ENCODE data around the gene APOF. TPM values are rescaled to one million over a fixed set of nuclear protein-coding genes. Genes with fewer than 3 reads are reported as not detected.

Gene APOF
- total and polyA plus RNA-seq, 4 donors: 0.50 TPM; not detected in 3

GRCh38 chr12:56375598-56376434 is 13.2 kb upstream of the APOF start:
- H3K9me3 ChIP-seq (ENCODE audit: control insufficient read depth, low read length): no peaks in the 10 kb centered on the region
- DNase-seq (peak in 1 of 2 donors; percentile 42), ATAC-seq (ENCODE audit: low FRiP score) (no peak)
- WGBS, 2 donors: 61 to 65% methylated on average over 11 of the region's 11 CpGs
- H3K27me3 ChIP-seq (ENCODE audit: control insufficient read depth in 1 of 2, insufficient read depth in 2 of 2, low read length in 1 of 2): no peaks in the 10 kb centered on the region
- H3K4me3 ChIP-seq (ENCODE audit: low read length in 2 of 2): no peak overlapping the region
- intact Hi-C loops (cut with DNase I): no loop called here
- H3K36me3 ChIP-seq (ENCODE audit: control insufficient read depth in 1 of 2, insufficient read depth in 2 of 2, low read length in 1 of 2): no peaks in the 10 kb centered on the region
- no peaks in the 10 kb centered on the region for H3K4me1 ChIP-seq (ENCODE audit: control insufficient read depth in 1 of 2, insufficient read depth in 2 of 2, low read length in 2 of 2)
- no peak overlapping the region for H3K27ac ChIP-seq (ENCODE audit: low read depth in 1 of 2, low read length in 2 of 2)

- Histone ChIP-seq H3K27me3 (ENCODE audit: control insufficient read depth in 1 of 2, insufficient read depth in 2 of 2, low read length in 1 of 2) (no peaks in the 10 kb centered on the region), H3K27ac (ENCODE audit: low read depth in 1 of 2, low read length in 2 of 2) (no peak overlapping the region), H3K4me1 (ENCODE audit: control insufficient read depth in 1 of 2, insufficient read depth in 2 of 2, low read length in 2 of 2) (no peaks in the 10 kb centered on the region), H3K36me3 (ENCODE audit: control insufficient read depth in 1 of 2, insufficient read depth in 2 of 2, low read length in 1 of 2) (no peaks in the 10 kb centered on the region), H3K4me3 (ENCODE audit: low read length in 2 of 2) (no peak overlapping the region), H3K9me3 (ENCODE audit: control insufficient read depth, low read length) (no peaks in the 10 kb centered on the region)
- DNase-seq (peak in 1 of 2 donors; percentile 16), ATAC-seq (ENCODE audit: low FRiP score) (no peak)
- intact Hi-C loops (cut with DNase I): no loop called here
- 67 to 73% methylated on average over 7 of the region's 7 CpGs for WGBS, 2 donors
Observed at GRCh38 chr12:56374726-56375597, 12.3 kb upstream of the APOF start.

GRCh38 chr12:56373515-56373914 is 10.9 kb upstream of the APOF start:
- H3K9me3 ChIP-seq (ENCODE audit: control insufficient read depth, low read length): no peaks in the 10 kb centered on the region
- 95 to 97% methylated on average over 1 of the region's 1 CpG for WGBS, 2 donors
- H3K27me3 ChIP-seq (ENCODE audit: control insufficient read depth in 1 of 2, insufficient read depth in 2 of 2, low read length in 1 of 2): no peaks in the 10 kb centered on the region
- intact Hi-C loops (cut with DNase I): no loop called here
- no peaks in the 10 kb centered on the region for H3K4me1 ChIP-seq (ENCODE audit: control insufficient read depth in 1 of 2, insufficient read depth in 2 of 2, low read length in 2 of 2)
- H3K4me3 ChIP-seq (ENCODE audit: low read length in 2 of 2): no peak overlapping the region
- no peaks in the 10 kb centered on the region for H3K36me3 ChIP-seq (ENCODE audit: control insufficient read depth in 1 of 2, insufficient read depth in 2 of 2, low read length in 1 of 2)
- DNase-seq: no peak
- H3K27ac ChIP-seq (ENCODE audit: low read depth in 1 of 2, low read length in 2 of 2): no peak overlapping the region
- ATAC-seq (ENCODE audit: low FRiP score): no peak

GRCh38 chr12:56366948-56367347 is 4.3 kb upstream of the APOF start:
- intact Hi-C loops (cut with DNase I): loop anchor here in 1 of 2 donors (10.0 kb wide), 1 partner anchor 98 kb away; the partner anchor contains the start of gene SPRYD4
- no peak overlapping the region for H3K4me3 ChIP-seq (ENCODE audit: low read length in 2 of 2)
- WGBS, 2 donors: 79 to 82% methylated on average over 3 of the region's 3 CpGs
- no peaks in the 10 kb centered on the region for H3K4me1 ChIP-seq (ENCODE audit: control insufficient read depth in 1 of 2, insufficient read depth in 2 of 2, low read length in 2 of 2)
- no peak overlapping the region for H3K27ac ChIP-seq (ENCODE audit: low read depth in 1 of 2, low read length in 2 of 2)
- no peaks in the 10 kb centered on the region for H3K9me3 ChIP-seq (ENCODE audit: control insufficient read depth, low read length)
- no peaks in the 10 kb centered on the region for H3K27me3 ChIP-seq (ENCODE audit: control insufficient read depth in 1 of 2, insufficient read depth in 2 of 2, low read length in 1 of 2)
- DNase-seq (no peak), ATAC-seq (ENCODE audit: low FRiP score) (no peak)
- no peaks in the 10 kb centered on the region for H3K36me3 ChIP-seq (ENCODE audit: control insufficient read depth in 1 of 2, insufficient read depth in 2 of 2, low read length in 1 of 2)

- Histone ChIP-seq H3K4me1 (ENCODE audit: control insufficient read depth in 1 of 2, insufficient read depth in 2 of 2, low read length in 2 of 2) (no peaks in the 10 kb centered on the region), H3K27me3 (ENCODE audit: control insufficient read depth in 1 of 2, insufficient read depth in 2 of 2, low read length in 1 of 2) (no peaks in the 10 kb centered on the region), H3K9me3 (ENCODE audit: control insufficient read depth, low read length) (no peaks in the 10 kb centered on the region), H3K36me3 (ENCODE audit: control insufficient read depth in 1 of 2, insufficient read depth in 2 of 2, low read length in 1 of 2) (no peaks in the 10 kb centered on the region), H3K4me3 (ENCODE audit: low read length in 2 of 2) (no peak overlapping the region), H3K27ac (ENCODE audit: low read depth in 1 of 2, low read length in 2 of 2) (no peak overlapping the region)
- DNase-seq (no peak), ATAC-seq (ENCODE audit: low FRiP score) (no peak)
- intact Hi-C loops (cut with DNase I): loop anchor here in 1 of 2 donors (10.0 kb wide), 1 partner anchor 103 kb away; the partner anchor contains the start of gene SPRYD4
- WGBS, 2 donors: 82 to 85% methylated on average over 8 of the region's 8 CpGs
Observed at GRCh38 chr12:56361487-56362129, 1.0 kb downstream of the APOF start.

GRCh38 chr12:56359851-56360767 is 2.5 kb downstream of the APOF start, which contains the start of gene STAT2:
TSS of gene STAT2 (minus strand) at chr12:56360107. CDS start at chr12:56356571, 3,536 bp downstream.
- intact Hi-C loops (cut with DNase I): loop anchor here in 1 of 2 donors (10.0 kb wide), 1 partner anchor 105 kb away; the partner anchor contains the start of gene SPRYD4
- WGBS, 2 donors: 0 to 1% methylated on average over 54 of the region's 54 CpGs

GRCh38 chr12:56358836-56359532 is 3.7 kb downstream of the APOF start:
- WGBS, 2 donors: 0 to 16% methylated on average over 1 of the region's 1 CpG
- DNase-seq (no peak), ATAC-seq (ENCODE audit: low FRiP score) (no peak)
- peak overlapping the region in 1 of 2 donors; percentile 34 for H3K27ac ChIP-seq (ENCODE audit: low read depth in 1 of 2, low read length in 2 of 2)
- H3K4me3 ChIP-seq (ENCODE audit: low read length in 2 of 2): peak overlapping the region; percentile 78 to 89
- intact Hi-C loops (cut with DNase I): no loop called here
- peaks cover 6 to 12% of the 10 kb centered on the region in 2 donors for H3K36me3 ChIP-seq (ENCODE audit: control insufficient read depth in 1 of 2, insufficient read depth in 2 of 2, low read length in 1 of 2)
- no peaks in the 10 kb centered on the region for H3K27me3 ChIP-seq (ENCODE audit: control insufficient read depth in 1 of 2, insufficient read depth in 2 of 2, low read length in 1 of 2)
- H3K4me1 ChIP-seq (ENCODE audit: control insufficient read depth in 1 of 2, insufficient read depth in 2 of 2, low read length in 2 of 2): no peaks in the 10 kb centered on the region
- H3K9me3 ChIP-seq (ENCODE audit: control insufficient read depth, low read length): no peaks in the 10 kb centered on the region

More at GRCh38 chr12:56359851-56360767, 2.5 kb downstream of the APOF start, which contains the start of gene STAT2:
- H3K4me3 ChIP-seq (ENCODE audit: low read length in 2 of 2): peak within 1 kb of the TSS; percentile 78 to 89
- DNase-seq: peak; percentile 99 to 100
- peaks cover 2 to 5% of the 10 kb centered on the region in 2 donors for H3K36me3 ChIP-seq (ENCODE audit: control insufficient read depth in 1 of 2, insufficient read depth in 2 of 2, low read length in 1 of 2)
- peak; percentile 99 for ATAC-seq (ENCODE audit: low FRiP score)
- H3K27me3 ChIP-seq (ENCODE audit: control insufficient read depth in 1 of 2, insufficient read depth in 2 of 2, low read length in 1 of 2): no peaks in the 10 kb centered on the region
- peak within 1 kb of the TSS; percentile 14 to 92 for H3K27ac ChIP-seq (ENCODE audit: low read depth in 1 of 2, low read length in 2 of 2)
- no peaks in the 10 kb centered on the region for H3K4me1 ChIP-seq (ENCODE audit: control insufficient read depth in 1 of 2, insufficient read depth in 2 of 2, low read length in 2 of 2)
- no peaks in the 10 kb centered on the region for H3K9me3 ChIP-seq (ENCODE audit: control insufficient read depth, low read length)
